ENCODE results near the gene DDX39B.

DDX39B gene

GRCh38 chr6:31546339-31546957 lies 4.6 kb upstream of the DDX39B start, which contains the start of gene ATP6V1G2:
Gene ATP6V1G2, minus strand, starts transcription at chr6:31546608. Its CDS starts 49 bp downstream, at chr6:31546559.
- peak; percentile 61 for DNase-seq (ENCODE audit: low read depth, low spot score)

GRCh38 chr6:31545291-31545690 lies 3.5 kb upstream of the DDX39B start:
- ChIA-PET POLR2A (no interaction called here), CTCF (interaction anchor here (0.7 to 38.4 kb wide), 7 partner anchors 12 to 80 kb away, joined by 3 to 1569 read pairs (median 9); partner anchors contain the start of genes LST1, LTB, NCR3 and TNF)
- no peak for DNase-seq (ENCODE audit: low read depth, low spot score)
- no peak for TF ChIP-seq CTCF (IDR thresholded peaks at IDR 0.05; ENCODE audit: insufficient read depth, low read length, missing control alignments)
- H3K4me3 ChIP-seq (ENCODE audit: low read depth, low read length): no peak overlapping the region

More at GRCh38 chr6:31546339-31546957, 4.6 kb upstream of the DDX39B start, which contains the start of gene ATP6V1G2:
- ChIA-PET POLR2A (interaction anchor here (0.5 to 1.2 kb wide), 4 partner anchors 19 to 283 kb away, joined by 3 to 4 read pairs (median 3); partner anchors contain the start of gene MICB), CTCF (interaction anchor here (0.5 to 38.4 kb wide), 24 partner anchors 9 to 406 kb away, joined by 3 to 1569 read pairs (median 4); partner anchors contain the start of genes GPANK1, LST1, LTB and MICB)
- peak within 1 kb of the TSS; percentile 64 for H3K4me3 ChIP-seq (ENCODE audit: low read depth, low read length)
- peak; percentile 99 for TF ChIP-seq CTCF (IDR thresholded peaks at IDR 0.05; ENCODE audit: insufficient read depth, low read length, missing control alignments)

GRCh38 chr6:31544676-31545075 lies 2.9 kb upstream of the DDX39B start:
- POLR2A ChIA-PET: no interaction called here
- no peak for TF ChIP-seq CTCF (IDR thresholded peaks at IDR 0.05; ENCODE audit: insufficient read depth, low read length, missing control alignments)
- DNase-seq (ENCODE audit: low read depth, low spot score): no peak
- CTCF ChIA-PET: interaction anchor here (0.7 to 38.4 kb wide), 4 partner anchors 13 to 66 kb away, joined by 3 to 1569 read pairs (median 10); partner anchors contain the start of genes LST1, LTB, NCR3 and TNF
- H3K4me3 ChIP-seq (ENCODE audit: low read depth, low read length): no peak overlapping the region

- POLR2A ChIA-PET: no interaction called here
- no peak for DNase-seq (ENCODE audit: low read depth, low spot score)
- TF ChIP-seq CTCF (IDR thresholded peaks at IDR 0.05; ENCODE audit: insufficient read depth, low read length, missing control alignments): no peak
- CTCF ChIA-PET: interaction anchor here (0.7 to 38.4 kb wide), 3 partner anchors 44 to 60 kb away, joined by 3 to 1569 read pairs (median 3); partner anchors contain the start of genes LST1, LTB, NCR3 and TNF
- H3K4me3 ChIP-seq (ENCODE audit: low read depth, low read length): no peak overlapping the region
Observed at GRCh38 chr6:31543639-31544038, 1.8 kb upstream of the DDX39B start.

- no peak for TF ChIP-seq CTCF (IDR thresholded peaks at IDR 0.05; ENCODE audit: insufficient read depth, low read length, missing control alignments)
- ChIA-PET POLR2A (interaction anchor here (0.7 to 2.3 kb wide), 9 partner anchors 10 to 1751 kb away, joined by 3 to 13 read pairs (median 5); partner anchors contain the start of genes HSPA1B and MCCD1), CTCF (interaction anchor here (0.8 to 38.4 kb wide), 9 partner anchors 10 to 140 kb away, joined by 3 to 1569 read pairs (median 4); partner anchors contain the start of genes LST1, LTB, NCR3 and TNF)
- DNase-seq (ENCODE audit: low read depth, low spot score): no peak
- peak overlapping the region; percentile 97 for H3K4me3 ChIP-seq (ENCODE audit: low read depth, low read length)
Observed at GRCh38 chr6:31541059-31541657, 645 bp downstream of the DDX39B start.

All from AG04449 (cell line).